GM21360 (cell line): ENCODE data around the gene SLC2A8.
A peak's percentile ranks its signal among the peaks of the same experiment; 100 is the strongest.

Source experiments
- ATAC-seq: cut with Tn5 transposase; IDR thresholded peaks from one replicate; pipeline ENCODE4 v1.9.1; 2021; ENCODE audit warnings: mild to moderate bottlenecking, moderate library complexity; ENCODE audit not compliant: unreplicated experiment

The SLC2A8 gene

DNA sequence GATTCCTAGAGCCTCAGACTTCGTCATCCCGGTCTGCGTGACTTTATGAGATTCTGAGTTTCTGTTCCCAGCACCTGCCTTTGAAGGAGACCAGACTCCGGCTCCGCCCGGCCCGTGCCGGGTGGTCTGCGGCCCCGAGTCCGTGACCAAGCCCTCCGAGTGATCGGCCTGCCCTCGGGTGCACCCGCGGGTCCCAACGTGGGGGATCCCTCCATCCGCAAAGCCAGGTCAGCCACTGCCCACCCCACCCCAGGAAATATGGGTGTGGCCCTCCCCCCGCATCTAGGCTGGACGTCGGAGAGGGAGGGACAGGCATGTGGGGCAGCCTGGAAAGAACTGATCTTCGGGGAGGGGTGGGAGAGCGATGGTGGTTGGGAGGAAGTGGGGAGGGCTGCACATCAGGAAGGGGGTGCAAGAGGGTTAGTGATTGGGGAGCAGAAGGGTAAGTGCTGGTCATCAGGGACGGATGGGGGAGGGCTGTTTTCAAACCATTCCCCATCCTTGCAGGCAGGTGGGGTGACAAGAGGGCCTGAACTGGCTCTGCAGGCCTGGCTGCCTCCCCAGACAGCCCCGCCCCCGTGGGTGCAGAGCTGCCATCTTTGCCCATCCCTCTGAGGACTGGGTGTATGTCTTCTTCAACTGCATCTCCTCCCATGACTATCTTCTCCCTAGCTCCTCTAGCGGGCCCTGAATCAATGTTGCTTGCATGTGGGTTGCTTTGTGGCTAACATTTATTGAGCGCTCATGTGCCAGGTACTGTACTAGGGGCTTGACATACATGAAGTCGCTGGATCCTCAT is 55.1 kb downstream of the SLC2A8 start:
- peak; percentile 10 for ATAC-seq

- ATAC-seq = no peak
Observed at GRCh38 chr9:127452691-127453090, 55.7 kb downstream of the SLC2A8 start.

DNA sequence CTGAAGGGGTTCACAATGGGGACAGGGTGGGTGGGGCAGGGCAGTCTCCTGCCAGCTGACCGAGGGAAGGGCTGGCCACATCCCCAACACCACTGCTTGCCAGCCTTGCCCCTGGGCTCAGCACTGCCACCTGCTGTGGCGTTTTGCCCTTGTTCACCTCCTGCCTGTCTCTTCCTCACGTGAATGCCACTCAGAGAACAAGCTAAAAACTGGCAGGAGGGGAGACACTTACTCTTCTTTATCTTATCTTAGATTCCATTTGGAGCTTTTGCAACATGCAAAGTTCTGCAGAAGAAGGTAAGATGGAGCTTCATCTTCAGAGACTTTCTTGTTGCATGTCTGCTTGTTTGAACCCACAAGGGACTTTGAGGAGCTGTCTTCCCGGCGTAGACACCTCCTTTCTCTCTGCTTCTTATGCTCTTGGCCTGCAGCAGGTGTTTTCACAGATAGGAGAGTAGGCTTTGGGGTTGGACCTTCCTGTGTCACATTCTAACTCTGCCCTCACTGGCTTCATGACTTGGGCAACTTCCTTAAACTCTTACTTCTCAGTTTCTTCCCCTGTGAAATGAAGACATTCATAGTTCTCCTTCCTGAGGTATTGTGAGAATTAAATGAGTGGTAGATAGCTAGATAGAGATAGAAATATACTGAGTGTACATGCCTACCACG is 58.5 kb downstream of the SLC2A8 start:
- ATAC-seq = no peak

DNA sequence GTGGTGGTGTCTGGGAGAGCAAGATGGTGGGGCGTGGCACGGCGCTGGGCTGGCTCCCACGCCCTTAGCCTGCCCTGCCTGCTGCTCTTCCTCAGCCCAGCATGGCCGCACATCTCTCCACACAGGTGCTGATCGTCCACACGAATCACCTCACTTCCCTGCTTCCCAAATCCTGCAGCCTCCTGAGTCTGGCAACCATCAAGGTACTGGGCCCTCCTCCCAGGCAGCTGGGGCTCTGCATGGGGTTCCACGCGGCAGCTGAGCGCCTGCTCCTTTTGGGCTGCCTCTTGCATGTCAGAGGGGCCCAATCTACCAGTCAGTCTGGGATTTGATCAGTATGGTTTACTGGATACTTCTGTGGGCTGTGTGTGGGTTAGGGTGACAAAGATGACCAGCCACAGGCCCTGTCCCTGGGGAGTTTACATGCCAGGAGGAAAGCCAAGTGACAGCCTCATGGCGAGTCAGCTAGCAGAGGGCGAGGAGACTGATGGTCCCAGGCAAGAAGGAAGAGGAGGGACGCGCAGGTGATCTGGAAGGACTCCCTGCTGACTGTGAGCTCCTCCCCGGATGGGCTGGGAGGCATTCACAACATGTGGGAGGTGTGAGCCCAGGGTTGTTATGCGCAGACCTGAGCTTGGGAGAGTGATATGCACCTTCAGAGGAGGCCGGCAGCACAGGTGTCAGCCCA is 60.4 kb downstream of the SLC2A8 start:
- ATAC-seq = no peak
